Liver (tissue), 3 donors: ENCODE results near the gene CGB5.

ENCODE experiments used
- EGR1 ChIP-seq, 2 donors: IDR thresholded peaks; 2 replicates each; pipeline ENCODE4 v1.6.1; 2016 to 2018; ENCODE audit warnings: antibody characterized with exemption in 2 of 2, low read depth in 2 of 2
- RAD21 ChIP-seq, 2 donors: IDR thresholded peaks; 2 replicates each; pipeline ENCODE4 v1.6.1; 2016; ENCODE audit warnings: antibody characterized with exemption in 2 of 2, mild to moderate bottlenecking in 2 of 2
- SP1 ChIP-seq: IDR thresholded peaks from 2 replicates; pipeline ENCODE4 v1.6.1; 2018; ENCODE audit warnings: antibody characterized with exemption, mild to moderate bottlenecking
- TF ChIP-seq, protein P1 (sequence below): IDR thresholded peaks from 2 replicates; pipeline ENCODE4 v1.6.1; 2016; ENCODE audit warnings: antibody characterized with exemption
- TF ChIP-seq, protein P2 (sequence below): fragments of 150-350 bp; IDR thresholded peaks from 2 replicates; pipeline ENCODE4 v1.5.1; 2017; ENCODE audit warnings: improper control_type of control experiment, low read depth, low read length; ENCODE audit not compliant: missing input control
- TF ChIP-seq, protein P3 (sequence below): IDR thresholded peaks from 2 replicates; pipeline ENCODE4 v1.6.1; 2016; ENCODE audit warnings: antibody characterized with exemption
- TF ChIP-seq, protein P4 (sequence below): IDR thresholded peaks from 2 replicates; pipeline ENCODE4 v1.6.1; 2016; ENCODE audit warnings: antibody characterized with exemption
- donor health status: healthy.
- donor health status: healthy.

DNA sequence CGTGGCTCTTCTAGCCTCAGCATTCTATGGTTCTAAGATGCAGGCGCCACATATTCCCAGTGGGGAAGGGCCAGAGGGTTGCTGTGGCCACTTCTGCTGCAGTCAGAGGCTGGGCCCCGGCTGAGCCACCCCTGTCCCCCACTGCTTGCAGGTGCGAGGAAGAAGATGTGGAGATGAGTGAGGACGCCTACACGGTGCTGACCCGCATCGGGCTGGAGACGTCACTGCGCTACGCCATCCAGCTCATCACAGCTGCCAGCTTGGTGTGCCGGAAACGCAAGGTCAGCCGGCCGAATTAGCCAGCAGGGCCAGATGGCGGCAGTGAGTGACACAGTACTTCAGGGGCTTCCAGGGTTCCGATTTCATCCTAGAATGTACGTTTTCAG is 28.8 kb upstream of the CGB5 start:
- TF ChIP-seq, protein P1, sequence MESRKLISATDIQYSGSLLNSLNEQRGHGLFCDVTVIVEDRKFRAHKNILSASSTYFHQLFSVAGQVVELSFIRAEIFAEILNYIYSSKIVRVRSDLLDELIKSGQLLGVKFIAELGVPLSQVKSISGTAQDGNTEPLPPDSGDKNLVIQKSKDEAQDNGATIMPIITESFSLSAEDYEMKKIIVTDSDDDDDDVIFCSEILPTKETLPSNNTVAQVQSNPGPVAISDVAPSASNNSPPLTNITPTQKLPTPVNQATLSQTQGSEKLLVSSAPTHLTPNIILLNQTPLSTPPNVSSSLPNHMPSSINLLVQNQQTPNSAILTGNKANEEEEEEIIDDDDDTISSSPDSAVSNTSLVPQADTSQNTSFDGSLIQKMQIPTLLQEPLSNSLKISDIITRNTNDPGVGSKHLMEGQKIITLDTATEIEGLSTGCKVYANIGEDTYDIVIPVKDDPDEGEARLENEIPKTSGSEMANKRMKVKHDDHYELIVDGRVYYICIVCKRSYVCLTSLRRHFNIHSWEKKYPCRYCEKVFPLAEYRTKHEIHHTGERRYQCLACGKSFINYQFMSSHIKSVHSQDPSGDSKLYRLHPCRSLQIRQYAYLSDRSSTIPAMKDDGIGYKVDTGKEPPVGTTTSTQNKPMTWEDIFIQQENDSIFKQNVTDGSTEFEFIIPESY: no peak
- TF ChIP-seq, protein P2, sequence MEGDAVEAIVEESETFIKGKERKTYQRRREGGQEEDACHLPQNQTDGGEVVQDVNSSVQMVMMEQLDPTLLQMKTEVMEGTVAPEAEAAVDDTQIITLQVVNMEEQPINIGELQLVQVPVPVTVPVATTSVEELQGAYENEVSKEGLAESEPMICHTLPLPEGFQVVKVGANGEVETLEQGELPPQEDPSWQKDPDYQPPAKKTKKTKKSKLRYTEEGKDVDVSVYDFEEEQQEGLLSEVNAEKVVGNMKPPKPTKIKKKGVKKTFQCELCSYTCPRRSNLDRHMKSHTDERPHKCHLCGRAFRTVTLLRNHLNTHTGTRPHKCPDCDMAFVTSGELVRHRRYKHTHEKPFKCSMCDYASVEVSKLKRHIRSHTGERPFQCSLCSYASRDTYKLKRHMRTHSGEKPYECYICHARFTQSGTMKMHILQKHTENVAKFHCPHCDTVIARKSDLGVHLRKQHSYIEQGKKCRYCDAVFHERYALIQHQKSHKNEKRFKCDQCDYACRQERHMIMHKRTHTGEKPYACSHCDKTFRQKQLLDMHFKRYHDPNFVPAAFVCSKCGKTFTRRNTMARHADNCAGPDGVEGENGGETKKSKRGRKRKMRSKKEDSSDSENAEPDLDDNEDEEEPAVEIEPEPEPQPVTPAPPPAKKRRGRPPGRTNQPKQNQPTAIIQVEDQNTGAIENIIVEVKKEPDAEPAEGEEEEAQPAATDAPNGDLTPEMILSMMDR: no peak
- TF ChIP-seq, protein P3, sequence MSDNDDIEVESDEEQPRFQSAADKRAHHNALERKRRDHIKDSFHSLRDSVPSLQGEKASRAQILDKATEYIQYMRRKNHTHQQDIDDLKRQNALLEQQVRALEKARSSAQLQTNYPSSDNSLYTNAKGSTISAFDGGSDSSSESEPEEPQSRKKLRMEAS: no peak
- no peak for TF ChIP-seq RAD21 (IDR thresholded peaks at IDR 0.05)
- no peak for TF ChIP-seq EGR1 (IDR thresholded peaks at IDR 0.05; ENCODE audit: low read depth in 2 of 2)
- no peak for TF ChIP-seq SP1
- TF ChIP-seq, protein P4, sequence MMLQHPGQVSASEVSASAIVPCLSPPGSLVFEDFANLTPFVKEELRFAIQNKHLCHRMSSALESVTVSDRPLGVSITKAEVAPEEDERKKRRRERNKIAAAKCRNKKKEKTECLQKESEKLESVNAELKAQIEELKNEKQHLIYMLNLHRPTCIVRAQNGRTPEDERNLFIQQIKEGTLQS: no peak
